ENCODE measurements around the gene SLC10A6.
"Not testable (repeated sequence)": the region's sequence is repeated elsewhere in the genome, so short reads cannot be mapped to it uniquely, and the experiment has no call there.

SLC10A6 gene, protein sequence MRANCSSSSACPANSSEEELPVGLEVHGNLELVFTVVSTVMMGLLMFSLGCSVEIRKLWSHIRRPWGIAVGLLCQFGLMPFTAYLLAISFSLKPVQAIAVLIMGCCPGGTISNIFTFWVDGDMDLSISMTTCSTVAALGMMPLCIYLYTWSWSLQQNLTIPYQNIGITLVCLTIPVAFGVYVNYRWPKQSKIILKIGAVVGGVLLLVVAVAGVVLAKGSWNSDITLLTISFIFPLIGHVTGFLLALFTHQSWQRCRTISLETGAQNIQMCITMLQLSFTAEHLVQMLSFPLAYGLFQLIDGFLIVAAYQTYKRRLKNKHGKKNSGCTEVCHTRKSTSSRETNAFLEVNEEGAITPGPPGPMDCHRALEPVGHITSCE

DNA sequence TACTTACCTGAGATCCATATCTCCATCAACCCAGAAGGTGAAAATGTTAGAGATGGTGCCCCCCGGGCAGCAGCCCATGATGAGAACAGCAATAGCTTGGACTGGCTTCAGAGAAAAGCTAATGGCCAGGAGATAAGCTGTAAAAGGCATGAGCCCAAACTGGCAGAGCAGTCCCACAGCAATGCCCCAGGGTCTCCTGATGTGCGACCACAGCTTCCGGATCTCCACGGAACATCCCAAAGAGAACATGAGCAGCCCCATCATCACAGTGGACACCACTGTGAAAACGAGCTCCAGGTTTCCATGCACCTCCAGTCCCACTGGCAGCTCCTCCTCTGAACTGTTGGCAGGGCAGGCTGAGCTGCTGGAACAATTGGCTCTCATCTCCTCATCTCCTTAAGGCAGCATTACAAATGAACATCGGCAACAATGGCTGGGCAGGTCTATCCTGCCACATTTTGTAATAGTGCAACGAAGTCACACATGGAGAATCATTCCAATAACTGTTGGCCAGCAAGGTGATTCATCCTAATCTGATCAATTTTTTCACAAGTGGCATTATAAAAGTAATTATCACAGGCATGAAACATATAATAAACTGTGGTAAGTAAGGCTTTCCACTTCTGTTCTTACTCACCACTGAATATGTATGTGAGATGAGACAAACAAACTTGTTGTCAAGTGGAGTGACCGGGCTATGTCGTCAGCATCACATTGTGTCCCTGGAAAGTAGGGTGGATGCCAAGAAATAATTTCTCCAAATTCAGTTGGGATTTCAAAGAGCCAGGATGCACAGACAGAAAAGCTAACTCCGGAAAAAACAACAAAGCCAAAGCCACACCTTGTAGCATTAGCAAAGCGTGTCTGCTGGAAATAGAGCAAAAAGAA is at the start of gene SLC10A6:
Gene SLC10A6 (minus strand): TSS at position 653 of the 888 bp plus-strand sequence. CDS start 269 bp downstream, at position 384.
- no peak for DNase-seq (ENCODE audit: low spot score)

DNA sequence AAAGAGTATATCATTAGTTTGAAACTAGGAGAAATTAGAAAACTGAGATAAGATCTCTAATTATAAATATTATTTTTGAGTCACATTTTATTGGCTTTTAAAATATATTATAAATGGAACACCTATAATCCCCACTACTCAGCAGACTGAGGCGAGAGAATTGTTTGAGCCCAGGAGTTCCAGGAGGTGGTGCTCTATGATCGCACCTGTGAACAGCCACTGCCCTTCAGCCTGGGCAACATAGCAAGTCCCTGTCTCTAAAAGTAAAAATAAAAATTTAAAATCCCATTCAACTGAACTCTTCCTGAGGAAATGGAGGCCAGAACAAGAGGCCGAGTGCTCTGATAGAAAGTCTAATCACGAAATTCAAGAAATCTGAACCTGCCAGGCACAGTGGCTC is 49.4 kb upstream of the SLC10A6 start:
- DNase-seq (ENCODE audit: low spot score): no peak

DNA sequence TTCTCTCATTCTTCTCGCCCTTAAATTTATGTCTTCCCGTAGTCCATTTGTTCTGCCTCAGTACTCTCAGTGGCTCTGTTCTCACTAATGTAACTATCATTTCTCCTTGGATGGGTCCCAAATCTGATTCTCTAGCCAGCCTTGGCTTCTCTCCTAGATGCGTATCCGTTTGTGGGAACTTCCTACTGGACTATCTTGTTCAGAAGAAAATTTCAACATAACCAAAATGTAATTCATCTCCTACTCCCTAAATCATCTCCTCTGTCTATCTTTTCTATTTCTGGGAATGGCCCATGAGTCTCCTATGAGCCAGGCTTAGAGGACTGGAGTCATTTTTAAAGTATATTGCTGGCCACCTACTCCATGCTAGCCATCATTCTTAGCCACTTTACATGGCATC is 47.4 kb upstream of the SLC10A6 start:
- DNase-seq (ENCODE audit: low spot score): no peak

DNA sequence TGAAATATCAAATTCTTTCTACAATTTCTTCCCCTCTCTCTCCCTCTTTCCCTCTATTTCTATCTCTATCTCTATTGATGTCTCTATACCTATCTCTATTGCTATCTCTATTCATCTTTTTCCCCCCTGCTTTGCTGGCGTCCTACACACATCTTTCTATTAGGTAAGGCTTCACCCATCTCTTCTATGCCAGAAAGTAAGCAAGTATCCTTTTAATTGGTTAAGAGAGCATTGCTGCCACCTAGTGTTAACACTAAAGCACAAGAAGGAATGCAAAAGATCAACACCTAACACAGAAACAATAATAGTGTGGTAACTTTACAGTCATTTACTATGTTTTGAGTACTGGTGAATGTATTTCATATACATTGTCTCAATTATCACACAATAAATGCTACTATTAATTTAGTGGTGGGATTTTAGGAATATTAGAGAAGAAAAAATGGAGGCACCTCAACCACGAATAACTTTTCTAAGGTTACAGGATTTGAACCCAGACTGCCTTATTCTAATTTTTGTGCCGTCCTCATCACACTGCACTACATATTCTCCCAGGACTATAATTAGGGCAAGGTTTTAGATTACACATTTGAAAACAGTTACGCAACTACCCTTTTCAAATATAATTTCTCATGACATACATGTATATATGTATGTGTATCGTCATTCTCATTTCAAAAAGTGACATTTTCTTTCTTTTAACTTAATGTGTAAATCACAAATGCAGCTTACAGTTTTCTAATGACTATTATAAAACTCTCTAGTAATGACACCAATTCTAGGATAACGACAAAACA is 46.7 kb upstream of the SLC10A6 start:
- peak; percentile 77 for DNase-seq (ENCODE audit: low spot score)

DNA sequence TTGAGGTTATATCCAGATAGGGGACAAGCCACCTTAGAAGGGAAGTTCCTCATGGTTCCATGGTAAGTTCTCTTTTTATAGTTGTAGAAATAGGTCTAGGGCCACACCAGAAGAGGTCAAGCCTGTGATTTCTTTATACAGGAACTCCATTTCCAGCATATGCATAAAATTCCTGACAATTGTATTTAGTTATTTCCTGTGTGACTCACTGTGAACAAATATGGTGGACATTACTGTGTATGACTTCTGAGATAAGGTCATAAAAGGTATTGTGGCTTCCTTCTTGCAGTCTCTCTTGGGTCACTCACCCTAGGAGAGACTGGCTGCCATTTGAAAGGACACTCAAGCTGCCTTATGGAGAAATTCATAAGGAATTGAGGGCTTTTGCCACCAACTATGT is 45.3 kb upstream of the SLC10A6 start:
- no peak for DNase-seq (ENCODE audit: low spot score)

DNA sequence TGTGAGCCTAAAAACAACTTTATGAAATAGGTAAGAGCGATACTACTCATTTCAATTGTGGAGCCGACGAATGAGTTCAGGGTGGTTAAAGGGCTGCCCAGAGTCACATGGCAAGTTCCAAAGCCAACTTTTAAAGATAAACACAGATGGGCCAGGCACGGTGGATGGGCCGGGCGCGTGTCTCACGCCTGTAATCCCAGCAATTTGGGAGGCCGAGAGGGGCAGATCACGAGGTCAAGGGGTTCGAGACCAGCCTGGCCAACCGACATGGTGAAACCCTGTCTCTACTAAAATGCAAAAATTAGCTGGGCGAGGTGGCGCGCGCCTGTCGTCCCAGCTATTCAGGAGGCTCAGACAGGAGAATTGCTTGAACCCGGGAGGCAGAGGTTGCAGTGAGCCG is 44.0 kb upstream of the SLC10A6 start:
- no peak for DNase-seq (ENCODE audit: low spot score)

DNA sequence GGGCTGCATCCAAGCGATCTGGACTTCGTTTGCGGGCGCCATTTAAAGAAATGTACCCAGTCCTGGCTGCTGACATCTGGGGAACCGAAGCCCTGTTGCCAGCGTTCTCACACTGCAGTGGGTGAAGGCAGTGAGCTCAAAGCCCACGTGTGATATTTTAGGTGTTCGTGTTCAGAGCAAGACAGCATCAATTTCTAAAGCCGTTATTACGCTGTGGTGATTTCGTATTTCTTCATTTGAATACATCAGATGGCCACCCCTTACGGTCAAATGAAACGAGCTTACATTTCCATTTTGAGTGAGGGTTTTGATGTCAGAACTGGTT is 43.4 kb upstream of the SLC10A6 start:
- DNase-seq (ENCODE audit: low spot score): no peak

DNA sequence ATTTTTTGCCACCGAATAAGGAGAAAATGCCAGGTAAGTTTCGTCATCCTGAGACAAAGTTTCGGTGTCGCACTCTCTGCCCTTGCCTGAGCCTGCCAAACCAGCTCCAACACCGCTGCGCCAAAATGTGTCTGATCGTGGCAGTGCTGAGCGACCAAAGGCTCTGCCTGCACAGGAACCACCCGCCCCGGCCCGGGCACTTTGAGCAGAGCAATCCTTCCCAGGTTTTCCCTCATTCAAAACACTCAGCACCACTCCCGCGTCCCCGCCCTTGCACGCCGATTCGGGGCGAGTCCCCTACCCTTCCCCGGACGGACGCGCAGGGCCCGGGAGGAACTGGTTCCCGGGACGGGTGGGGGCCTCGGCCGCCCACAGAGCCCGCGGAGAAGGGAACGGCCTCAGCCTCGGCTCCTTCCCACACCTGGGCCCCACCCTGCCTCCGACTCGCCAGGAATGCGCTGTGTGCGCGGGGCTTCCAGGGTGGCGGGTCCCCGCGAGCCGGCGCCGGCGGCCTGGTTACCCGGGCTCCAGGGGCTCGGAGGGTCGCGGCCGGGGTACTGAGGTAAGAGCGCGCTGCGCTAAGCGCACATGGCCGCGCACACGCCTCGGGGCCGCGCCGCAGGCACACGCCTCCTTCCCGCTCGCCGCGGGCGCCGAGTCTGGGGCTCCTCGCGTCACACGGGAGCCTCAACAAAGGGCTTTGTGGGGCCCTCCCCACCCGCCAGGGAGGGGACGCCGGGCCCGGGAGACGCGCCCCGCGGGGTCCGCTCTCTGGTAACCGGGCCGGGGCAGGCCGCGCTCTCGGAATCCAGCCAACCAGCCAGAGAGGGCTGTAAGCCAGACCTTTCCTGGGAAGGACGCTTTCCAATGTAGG is 42.8 kb upstream of the SLC10A6 start, which contains the start of gene C4orf36:
Gene C4orf36 (minus strand): TSS at position 661 of the 874 bp plus-strand sequence. CDS start 902 bp downstream, outside the sequence.
- peak; percentile 83 for DNase-seq (ENCODE audit: low spot score)

DNA sequence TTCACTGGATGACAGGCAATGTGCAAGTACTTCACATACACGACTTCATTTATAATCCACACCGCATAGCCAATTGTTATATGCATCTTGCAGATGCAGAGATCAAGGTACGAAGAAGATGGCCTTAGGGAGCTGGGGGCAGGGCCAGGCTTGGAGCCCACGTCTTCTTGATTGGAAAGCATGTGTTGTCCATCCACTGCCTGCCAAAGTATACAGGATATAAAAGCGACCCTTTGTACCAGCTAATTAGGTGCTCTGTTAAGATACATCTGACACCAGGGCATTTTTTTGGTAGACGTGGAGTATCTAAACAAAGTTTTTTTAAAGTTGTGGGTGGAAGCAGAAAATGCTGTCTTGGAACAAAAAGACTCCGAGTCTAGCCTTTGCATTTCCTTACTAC is 41.6 kb upstream of the SLC10A6 start:
- DNase-seq (ENCODE audit: low spot score): no peak

DNA sequence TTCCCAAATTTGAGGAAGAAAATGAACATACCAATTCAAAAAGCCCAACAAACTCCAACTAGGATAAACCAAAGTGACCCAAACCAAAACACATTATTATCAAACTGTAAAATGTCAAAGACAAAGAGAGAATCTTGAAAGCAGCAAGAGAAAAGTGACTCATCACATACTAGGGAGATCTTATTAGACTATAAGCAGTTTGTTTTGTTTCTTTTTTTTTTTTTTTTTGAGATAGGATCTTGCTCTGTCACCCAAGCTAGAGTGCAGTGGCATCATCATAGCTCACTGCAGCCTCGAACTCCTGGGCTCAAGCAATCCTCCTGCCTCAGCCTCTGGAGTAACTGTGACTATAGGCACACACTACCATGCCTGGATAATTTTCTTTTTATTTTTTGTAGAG is 30.5 kb upstream of the SLC10A6 start:
- no peak for DNase-seq (ENCODE audit: low spot score)

DNA sequence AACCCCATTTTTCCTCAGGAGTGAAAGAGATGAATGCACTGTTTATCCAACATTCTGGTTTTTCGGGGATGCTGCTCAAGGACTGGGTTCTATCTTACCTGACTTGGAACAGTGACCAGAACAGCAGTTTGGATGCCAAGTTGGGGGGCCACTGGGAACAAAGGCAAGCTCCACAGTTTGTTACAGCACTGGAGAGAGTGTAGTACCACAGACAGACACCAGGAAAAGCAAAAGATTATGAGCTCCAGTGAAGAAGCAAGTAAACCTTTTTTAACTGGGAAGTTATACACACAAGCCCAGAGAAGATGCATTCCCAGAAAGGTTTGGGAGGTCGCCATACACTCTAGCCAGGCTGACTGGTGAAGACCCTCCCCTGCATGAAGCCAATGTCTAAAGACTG is 29.5 kb upstream of the SLC10A6 start:
- no peak for DNase-seq (ENCODE audit: low spot score)

DNA sequence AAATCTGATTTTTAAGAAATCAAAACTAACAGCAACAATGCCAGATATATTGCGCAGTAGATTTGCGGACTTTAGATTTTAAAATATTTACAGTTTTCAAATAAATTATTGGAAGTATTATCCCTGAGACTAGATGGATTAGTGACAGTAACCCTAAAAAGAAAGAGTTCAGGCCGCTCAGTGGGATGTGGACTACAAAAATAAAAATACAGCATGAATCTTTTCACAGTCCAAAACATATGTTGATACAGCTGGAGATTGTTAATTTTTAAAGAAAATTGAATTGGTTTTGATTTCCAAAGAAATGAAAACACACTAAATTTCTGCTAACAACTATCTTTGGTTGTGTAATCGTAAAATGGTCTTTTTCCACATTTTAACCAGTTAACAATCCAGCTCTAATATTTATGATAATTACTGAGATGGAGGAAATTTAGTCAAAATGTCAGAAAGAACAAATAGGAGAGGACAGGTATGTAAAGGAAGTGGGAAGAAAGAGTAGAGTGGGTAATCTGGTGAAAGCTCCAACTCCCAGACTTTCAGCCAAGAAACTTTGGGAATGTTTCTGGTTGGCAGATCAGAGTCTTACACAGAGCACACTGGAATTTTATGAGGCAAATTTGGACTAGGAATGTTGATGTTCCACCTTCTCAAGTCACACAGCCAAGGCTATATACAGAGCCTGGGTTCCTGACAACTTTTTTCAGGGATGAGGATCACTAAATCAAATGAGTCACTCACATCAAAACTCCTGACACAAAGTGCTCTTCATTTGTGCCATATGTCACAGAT is 27.9 kb upstream of the SLC10A6 start:
- DNase-seq (ENCODE audit: low spot score): no peak

DNA sequence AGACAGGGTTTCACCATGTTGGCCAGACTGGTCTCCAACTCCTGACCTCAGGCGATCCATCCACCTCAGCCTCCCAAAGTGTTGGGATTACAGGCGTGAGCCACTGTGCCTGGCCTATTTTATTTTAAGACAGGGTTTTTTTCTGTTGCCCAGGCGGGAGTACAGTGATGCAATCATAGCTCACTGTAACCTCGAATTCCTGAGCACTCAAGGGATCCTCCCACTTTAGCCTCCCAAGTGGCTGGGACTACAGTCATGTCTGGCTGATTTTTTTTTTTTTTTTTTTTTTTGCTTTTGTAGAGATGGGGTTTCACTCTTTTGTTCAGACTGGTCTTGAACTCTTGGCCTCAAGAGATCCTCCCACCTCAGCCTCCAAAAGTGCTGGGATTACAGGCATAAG is 26.3 kb upstream of the SLC10A6 start:
- not testable (repeated sequence) for DNase-seq (ENCODE audit: low spot score)

DNA sequence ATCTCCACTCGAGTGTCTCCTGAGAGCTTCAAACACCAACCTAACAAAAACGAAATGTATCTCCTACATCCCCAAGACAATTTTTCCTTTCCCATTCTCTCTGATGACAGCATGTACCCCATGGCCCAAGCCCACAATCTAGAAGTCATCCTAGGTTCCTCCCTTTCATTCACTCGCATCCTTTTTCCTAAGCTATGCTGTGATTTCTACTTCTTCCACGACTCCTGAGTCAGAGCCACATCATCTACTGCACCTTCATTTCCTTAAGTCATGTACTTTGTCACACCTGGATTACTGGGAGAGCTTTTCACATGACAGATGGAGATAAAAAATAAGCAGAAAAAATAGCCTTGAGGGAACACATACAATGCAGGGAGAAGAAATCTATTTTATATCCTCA is 23.0 kb upstream of the SLC10A6 start:
- DNase-seq (ENCODE audit: low spot score): no peak

DNA sequence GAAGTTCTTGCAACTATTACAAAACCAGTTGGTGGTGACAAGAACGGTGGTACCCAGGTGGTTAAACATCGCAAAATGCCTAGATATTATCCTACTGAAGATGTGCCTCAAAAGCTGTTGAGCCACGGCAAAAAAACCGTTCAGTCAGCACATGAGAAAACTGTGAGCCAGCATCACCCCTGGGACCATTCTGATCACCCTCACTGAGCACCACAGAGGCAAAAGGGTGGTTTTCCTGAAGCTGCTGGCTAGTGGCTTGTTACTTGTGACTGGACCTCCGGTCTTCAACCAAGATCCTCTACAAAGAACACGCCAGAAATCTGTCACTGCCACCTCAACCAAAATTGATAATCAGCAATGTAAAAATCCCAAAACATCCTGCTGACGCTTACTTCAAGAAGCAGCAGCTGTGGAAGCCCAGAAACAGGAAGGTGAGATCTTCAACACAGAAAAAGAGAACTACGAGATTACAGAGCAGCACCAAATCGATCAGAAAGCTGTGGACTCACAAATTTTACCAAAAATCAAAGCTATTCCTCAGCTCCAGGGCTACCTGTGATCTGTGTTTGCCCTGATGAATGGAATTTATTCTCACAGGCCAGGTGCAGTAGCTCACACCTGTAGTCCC is 21.4 kb upstream of the SLC10A6 start:
- no peak for DNase-seq (ENCODE audit: low spot score)

DNA sequence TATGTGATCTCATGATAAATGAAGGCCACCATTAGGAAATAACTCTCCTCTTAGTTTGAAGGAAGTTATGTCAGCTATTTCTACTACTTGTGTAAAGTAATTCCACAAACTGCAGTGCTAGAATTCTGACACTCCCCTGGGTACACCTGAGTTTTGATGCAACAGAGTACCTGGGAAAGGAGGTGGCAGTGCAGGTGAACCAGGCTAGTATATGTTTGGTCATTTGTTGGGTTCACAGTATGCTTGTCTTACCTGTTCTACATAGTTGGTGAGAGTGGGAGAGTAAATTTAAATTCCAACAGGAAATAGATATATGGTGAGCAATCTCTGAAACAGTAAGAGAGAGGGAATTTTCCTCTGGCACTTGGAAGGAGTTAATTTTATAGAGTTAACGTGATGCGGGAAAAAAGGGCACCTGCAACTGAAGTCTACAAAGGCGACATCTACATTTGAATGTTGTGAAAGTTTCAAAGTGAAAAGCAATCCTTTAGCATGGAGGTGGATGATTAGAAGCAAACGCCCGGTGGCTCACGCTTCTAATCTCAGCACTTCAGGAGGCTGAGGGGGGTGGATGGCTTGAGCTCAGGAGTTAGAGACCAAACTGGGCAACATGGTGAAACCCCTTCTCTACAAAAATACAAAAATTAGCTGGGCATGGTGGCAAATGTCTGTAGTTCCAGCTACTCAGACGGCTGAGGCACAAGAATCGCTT is 8.3 kb upstream of the SLC10A6 start:
- DNase-seq (ENCODE audit: low spot score): no peak

DNA sequence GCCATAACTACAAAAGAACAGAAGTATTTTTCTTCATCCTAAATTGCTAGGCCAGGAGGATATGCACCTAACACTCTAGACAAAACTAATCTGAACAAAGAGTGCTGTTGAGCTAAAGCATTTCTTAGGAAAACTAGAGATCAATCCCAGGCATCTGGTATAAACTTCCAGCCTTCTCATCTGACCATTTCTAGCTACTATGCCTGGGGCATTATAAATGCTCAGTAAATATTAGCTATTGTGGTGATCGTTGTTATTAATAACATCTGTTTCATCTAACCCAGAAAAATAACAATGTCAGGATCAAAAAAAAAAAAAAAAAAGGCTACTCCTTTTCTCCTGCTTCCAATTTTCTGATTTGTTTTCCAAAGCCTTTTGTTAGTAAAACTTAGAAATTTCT is 7.7 kb upstream of the SLC10A6 start:
- no peak for DNase-seq (ENCODE audit: low spot score)

DNA sequence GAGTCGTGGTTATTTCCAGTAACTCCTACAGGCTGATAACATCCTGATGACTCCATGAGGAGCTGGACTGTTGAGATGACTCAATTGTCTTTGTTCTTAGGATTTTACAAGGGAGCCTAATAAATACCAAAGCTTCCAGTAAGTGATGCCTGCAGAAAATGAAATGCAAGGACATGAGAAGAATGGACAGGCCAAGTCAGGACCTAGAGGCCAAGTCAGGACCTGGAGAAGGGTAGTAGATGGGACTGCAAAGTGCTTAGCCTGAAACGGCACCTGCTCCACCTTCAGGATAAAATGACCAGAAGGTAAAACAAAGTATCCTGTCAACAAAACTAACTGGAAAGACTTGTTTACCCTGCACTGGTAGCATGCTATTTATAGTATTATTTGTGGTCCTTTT is 6.4 kb upstream of the SLC10A6 start:
- DNase-seq (ENCODE audit: low spot score): no peak

DNA sequence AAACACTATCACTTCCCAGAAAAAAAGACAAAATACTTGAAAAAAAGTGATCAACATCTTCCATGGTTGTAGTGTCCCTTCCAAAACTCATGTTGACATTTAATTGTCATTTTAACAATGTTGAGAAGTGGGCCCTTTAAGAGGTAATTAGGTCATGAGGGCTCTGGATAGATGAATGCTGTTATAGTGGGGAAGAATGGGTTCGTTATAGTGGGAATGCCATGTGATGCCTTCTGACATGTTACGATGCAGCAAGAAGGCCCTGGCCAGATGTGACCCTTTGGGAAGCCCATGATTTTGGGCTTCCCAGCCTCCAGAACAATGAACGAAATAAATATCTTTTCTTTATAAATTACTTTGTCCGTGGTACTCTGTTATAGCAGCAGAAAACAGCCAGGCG is 4.0 kb upstream of the SLC10A6 start:
- no peak for DNase-seq (ENCODE audit: low spot score)

DNA sequence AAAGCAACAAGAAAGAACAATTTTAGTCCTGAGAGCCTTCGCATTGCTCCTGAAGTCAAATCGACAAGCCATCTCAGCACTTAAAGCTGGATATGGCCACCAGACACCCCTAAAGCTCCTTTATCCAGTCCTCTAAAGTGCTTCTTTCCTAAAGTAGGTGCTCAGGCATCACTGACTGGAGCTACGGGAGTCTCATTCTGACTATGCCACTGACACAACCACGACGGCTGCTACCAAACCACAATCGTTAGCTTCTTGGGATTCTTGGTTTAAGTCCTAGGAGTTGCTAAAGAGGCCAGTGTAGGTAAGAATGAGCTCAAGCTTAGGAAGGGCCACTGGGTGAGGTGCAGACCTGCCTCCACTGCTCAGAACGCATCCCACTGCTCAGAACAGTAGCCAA is 1.0 kb downstream of the SLC10A6 start:
- no peak for DNase-seq (ENCODE audit: low spot score)
